Ammon's horn (tissue), 1 donor: ENCODE measurements around the gene PBX4.
A peak's percentile ranks its signal among the peaks of the same experiment; 100 is the strongest.

ENCODE experiments used
- DNase-seq: peaks from one replicate; pipeline ENCODE4 v3.0.0-alpha.2; 2016; ENCODE audit warnings: low spot score

The PBX4 gene

GRCh38 chr19:19539698-19540063 lies 78.8 kb downstream of the PBX4 start:
- DNase-seq: no peak

- no peak for DNase-seq
Measured at GRCh38 chr19:19538785-19539166, 79.7 kb downstream of the PBX4 start.

GRCh38 chr19:19538061-19538784 lies 80.3 kb downstream of the PBX4 start, which contains the start of gene CILP2:
CILP2 (plus strand) TSS chr19:19538265; CDS start chr19:19538350, 85 bp downstream.
- DNase-seq: no peak

GRCh38 chr19:19537075-19538048 lies 81.1 kb downstream of the PBX4 start:
- DNase-seq: no peak

GRCh38 chr19:19535311-19536191 lies 82.9 kb downstream of the PBX4 start:
- no peak for DNase-seq

GRCh38 chr19:19534556-19535265 lies 83.8 kb downstream of the PBX4 start:
- DNase-seq: no peak

- DNase-seq: no peak
Measured at GRCh38 chr19:19533841-19534240, 84.6 kb downstream of the PBX4 start.

GRCh38 chr19:19532806-19533701 lies 85.4 kb downstream of the PBX4 start:
- no peak for DNase-seq

- DNase-seq: peak; percentile 80
Measured at GRCh38 chr19:19531951-19532805, 86.3 kb downstream of the PBX4 start.

- DNase-seq: no peak
Measured at GRCh38 chr19:19530889-19531288, 87.6 kb downstream of the PBX4 start.

GRCh38 chr19:19530423-19530804 lies 88.1 kb downstream of the PBX4 start:
- DNase-seq: peak; percentile 61

- DNase-seq: no peak
Measured at GRCh38 chr19:19529783-19530422, 88.6 kb downstream of the PBX4 start.

- peak; percentile 82 for DNase-seq
Measured at GRCh38 chr19:19528721-19529490, 89.6 kb downstream of the PBX4 start, which contains the start of gene YJEFN3. YJEFN3 (plus strand) TSS chr19:19528911; CDS start chr19:19528933, 22 bp downstream.

- no peak for DNase-seq
Measured at GRCh38 chr19:19527674-19528625, 90.5 kb downstream of the PBX4 start.

GRCh38 chr19:19527371-19527656 lies 91.2 kb downstream of the PBX4 start:
- no peak for DNase-seq

GRCh38 chr19:19526581-19527370 lies 91.7 kb downstream of the PBX4 start:
- no peak for DNase-seq
